ENCODE measurements around the gene CHRM2.

CHRM2 gene

DNA sequence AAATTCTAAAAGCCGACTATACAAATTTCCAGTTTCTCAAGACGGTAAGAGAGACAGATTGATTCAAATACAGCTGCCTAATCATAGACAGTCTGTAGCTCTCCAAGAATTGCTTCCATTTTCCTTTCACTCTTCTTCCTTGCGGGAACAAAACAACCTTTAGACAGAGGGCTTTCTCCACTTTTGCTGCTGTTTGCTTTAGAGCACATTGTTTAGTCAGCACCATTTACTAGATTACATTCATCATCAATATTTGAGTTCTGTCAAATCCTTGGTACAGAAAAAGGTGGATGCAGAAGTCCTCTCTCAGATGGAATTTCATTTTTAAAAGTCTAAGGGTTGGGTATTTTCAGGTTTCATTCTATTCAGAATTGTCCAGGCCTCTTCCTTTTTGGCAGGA is 137.4 kb downstream of the CHRM2 start:
- no peak for DNase-seq
- in situ Hi-C loops (cut with HindIII; ENCODE audit: low pct_ligation_motif_present, low pct_unique_long_range_greater_than_20kb, low sequenced_read_pairs): no loop called here

DNA sequence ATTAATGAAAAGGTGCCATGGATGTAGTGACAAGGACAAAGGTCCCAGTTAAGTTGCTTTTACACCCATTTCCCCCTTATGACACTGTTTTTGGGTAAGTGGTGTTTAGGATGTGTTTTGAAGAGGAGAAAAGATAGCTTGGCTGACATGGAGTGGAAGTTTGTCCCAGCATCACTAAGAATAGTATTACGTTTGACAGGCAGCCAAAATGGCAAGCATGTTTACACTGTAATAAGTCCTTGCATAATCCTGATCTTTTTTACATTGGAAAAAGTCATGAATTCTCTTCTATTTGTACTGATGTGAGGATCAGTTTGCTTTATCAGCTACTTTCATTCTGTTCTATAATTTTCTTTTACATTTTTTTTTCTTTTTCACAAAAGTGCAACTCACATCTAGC is 137.8 kb downstream of the CHRM2 start:
- in situ Hi-C loops (cut with HindIII; ENCODE audit: low pct_ligation_motif_present, low pct_unique_long_range_greater_than_20kb, low sequenced_read_pairs): no loop called here
- DNase-seq: no peak

DNA sequence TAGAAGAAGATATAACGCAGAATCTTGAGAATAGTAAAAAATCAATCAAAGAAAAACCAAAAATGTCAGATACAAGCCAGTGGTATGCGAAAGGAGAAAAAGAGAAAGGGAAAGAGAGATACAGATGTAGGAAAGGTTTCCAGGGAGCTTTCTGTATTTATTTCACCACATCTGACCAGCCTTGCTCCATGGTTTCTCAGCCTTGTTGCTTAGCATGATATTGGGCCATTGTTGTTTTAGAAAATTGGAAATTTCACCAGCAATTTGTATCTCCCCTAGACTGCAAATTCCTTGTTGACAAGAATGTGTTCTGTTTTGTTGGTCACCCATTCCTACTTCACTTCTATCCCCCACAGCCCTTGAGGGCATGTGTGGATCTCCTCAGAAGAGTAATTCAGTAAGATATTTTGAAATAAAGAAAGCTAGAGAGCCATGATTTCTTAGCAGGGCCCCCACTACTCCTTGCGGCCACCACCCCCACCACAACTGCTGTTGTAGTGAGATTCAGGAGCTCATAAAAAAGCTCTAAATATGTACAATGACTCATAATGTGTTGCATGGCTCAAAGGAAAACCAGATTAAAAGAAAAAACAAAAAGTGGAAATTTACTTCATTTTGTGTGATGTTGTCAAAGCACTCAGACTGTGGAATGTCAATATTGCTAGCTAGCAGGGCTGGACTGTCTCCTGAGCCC is 138.7 kb downstream of the CHRM2 start:
- DNase-seq: no peak
- in situ Hi-C loops (cut with HindIII; ENCODE audit: low pct_ligation_motif_present, low pct_unique_long_range_greater_than_20kb, low sequenced_read_pairs): no loop called here

DNA sequence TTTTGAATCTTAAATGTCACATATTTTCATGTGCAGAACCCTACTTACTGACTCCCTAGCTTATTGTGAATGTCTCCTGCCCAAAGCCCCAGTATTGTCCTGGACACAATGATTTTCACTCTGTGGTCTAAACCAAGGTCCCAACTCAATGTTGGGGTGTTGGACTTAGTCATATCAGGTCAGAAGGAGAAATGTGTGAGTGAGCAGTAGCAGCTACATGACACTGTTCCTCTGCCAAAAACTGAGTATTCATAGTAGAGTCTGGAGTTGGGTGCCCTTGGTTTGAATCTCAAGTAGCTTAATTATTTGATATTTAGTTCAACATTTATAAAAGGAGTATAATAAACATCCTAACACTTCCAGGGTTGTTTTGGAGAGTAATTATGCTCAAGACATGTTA is 141.0 kb downstream of the CHRM2 start:
- DNase-seq: no peak
- in situ Hi-C loops (cut with HindIII; ENCODE audit: low pct_ligation_motif_present, low pct_unique_long_range_greater_than_20kb, low sequenced_read_pairs): no loop called here

DNA sequence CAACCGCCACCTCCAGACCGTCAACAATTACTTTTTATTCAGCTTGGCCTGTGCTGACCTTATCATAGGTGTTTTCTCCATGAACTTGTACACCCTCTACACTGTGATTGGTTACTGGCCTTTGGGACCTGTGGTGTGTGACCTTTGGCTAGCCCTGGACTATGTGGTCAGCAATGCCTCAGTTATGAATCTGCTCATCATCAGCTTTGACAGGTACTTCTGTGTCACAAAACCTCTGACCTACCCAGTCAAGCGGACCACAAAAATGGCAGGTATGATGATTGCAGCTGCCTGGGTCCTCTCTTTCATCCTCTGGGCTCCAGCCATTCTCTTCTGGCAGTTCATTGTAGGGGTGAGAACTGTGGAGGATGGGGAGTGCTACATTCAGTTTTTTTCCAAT is 146.6 kb downstream of the CHRM2 start:
- in situ Hi-C loops (cut with HindIII; ENCODE audit: low pct_ligation_motif_present, low pct_unique_long_range_greater_than_20kb, low sequenced_read_pairs): no loop called here
- DNase-seq: no peak

DNA sequence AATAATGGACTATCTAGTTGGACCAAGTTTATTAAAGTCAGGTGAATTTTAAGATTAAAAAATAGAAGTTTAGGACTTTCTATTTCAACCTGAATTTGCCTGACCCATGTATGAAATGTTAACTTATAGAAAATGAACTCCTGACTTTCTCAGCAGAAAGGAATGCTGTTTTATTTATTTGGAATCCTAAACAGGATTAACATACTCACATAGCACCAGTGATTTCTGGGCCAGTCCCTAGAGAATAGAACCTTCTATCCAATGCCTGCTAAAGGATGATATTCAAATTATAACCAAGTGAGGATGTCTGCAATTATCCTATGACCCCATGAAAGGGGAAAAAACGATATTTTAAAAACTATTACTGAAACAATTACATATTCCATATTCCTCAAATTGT is 148.8 kb downstream of the CHRM2 start:
- DNase-seq: no peak
- in situ Hi-C loops (cut with HindIII; ENCODE audit: low pct_ligation_motif_present, low pct_unique_long_range_greater_than_20kb, low sequenced_read_pairs): no loop called here

DNA sequence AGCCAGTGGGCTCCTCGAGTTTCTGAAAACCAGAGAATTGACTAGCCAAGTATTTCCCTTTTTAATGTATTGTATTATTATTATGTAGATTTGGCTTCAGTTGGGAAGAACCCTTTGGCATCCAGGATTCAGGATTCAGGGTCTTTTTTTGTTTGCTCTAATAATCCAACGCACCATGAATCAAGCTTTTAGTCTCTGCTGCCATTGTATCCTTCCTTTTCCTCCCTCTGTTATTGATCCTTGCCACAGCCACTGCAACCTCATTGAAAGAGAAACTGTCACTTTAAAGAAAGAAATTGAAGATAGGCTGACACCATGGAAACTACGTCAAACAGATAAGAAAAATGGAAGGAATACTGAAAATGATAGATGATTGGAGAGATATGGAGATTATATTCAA is 150.0 kb downstream of the CHRM2 start:
- in situ Hi-C loops (cut with HindIII; ENCODE audit: low pct_ligation_motif_present, low pct_unique_long_range_greater_than_20kb, low sequenced_read_pairs): no loop called here

DNA sequence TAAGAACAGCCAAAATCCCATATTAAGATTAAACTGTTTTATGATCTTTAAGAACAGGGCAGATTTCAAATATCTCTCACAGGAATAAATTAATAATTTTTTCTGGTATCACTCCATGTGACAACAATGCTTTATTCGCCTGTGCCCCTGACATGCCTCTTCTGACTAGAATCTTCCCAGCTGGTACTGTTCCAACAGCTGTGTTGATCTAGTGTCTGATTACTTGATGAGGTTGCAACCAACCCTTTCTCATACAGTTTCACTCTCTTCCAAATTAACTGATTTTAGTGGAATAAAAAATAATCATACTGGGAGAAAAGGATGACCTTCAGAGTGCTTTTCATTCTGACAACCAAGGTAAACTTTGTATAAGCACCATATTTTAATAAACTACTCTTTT is 151.9 kb downstream of the CHRM2 start:
- no peak for DNase-seq
- in situ Hi-C loops (cut with HindIII; ENCODE audit: low pct_ligation_motif_present, low pct_unique_long_range_greater_than_20kb, low sequenced_read_pairs): no loop called here

More for the DNA sequence above, 150.0 kb downstream of the CHRM2 start:
- DNase-seq: no peak

DNA sequence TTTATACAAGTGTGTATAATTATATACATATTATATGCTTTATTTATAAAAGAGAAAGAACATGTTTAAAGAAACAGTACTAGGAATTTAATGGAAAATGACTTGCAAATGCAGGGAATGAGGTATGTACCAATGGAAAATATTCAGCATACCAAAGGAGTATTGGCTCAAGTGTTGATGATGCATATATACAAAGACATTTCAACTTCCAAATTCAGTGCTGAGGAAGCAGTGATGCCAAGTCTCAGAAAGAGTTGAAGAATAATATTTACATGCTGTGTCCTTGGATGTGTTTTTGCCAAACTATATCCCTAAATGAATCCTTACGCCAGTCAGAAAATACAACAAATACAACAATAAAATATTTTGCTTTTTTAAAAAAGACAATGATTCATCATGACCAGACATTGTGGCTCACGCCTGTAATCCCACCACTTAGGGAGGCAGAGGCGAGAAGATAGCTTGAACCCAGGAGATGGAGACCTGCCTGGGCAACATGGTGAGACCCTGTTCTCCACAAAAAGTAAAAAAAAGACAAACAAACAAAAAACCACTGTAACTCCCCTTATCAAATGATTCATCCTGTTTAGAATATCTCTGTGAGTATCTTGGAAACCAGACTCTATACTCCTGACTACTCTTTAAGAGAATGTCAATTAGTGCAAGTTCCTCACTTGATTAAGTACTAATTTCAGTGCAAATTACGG is 157.2 kb downstream of the CHRM2 start:
- DNase-seq: no peak
- in situ Hi-C loops (cut with HindIII; ENCODE audit: low pct_ligation_motif_present, low pct_unique_long_range_greater_than_20kb, low sequenced_read_pairs): no loop called here

DNA sequence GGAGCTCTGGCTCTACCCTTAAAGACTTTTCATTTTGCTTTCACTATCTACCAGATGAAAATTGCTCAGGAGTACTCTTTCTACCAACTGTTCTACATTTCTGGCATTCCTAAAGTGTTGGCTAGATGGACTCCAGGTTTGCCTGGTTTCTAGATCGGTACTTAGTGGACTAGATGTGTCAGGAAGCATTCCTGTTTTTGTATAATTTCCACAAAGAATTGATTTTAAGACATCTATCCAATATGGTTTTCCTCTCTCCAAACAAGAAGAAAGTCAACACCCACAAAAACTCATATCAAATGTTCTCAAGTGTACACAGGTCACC is 157.7 kb downstream of the CHRM2 start:
- in situ Hi-C loops (cut with HindIII; ENCODE audit: low pct_ligation_motif_present, low pct_unique_long_range_greater_than_20kb, low sequenced_read_pairs): no loop called here
- DNase-seq: no peak

DNA sequence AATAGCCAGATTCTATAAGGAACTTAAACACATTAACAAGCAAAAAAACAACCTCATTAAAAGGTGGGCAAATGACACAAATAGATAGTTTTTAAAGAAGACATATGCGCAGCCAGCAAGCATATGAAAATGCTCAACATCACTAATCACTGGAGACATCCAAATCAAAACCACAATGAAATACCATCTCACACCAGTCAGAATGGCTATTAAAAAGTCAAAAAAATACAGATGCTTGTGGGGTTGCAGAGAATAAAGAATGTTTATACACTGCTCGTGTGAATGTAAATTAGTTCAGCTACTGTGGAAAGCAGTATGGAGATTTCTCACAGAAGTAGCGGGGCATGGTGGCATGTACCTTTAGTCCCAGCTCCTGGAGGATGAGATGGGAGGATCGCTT is 164.0 kb downstream of the CHRM2 start:
- DNase-seq: no peak
- in situ Hi-C loops (cut with HindIII; ENCODE audit: low pct_ligation_motif_present, low pct_unique_long_range_greater_than_20kb, low sequenced_read_pairs): no loop called here

DNA sequence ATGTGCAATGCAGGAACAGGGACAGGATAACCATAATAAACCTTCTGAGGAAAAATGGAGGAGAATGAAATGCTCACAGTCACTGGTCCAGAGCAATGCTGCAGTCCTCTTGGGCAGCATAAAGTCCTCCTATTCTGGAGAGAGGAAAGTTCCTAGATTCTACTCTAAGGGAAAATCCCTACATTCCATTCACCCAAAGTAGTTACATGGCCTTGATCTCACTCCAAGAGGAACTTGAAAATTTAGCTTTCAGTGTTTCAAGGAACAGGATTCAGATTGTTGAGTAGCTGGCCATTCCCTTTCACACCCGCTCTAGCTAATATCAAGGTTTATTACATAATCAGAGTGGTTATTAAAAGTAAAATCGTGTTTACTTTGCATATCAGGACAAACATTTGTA is 168.3 kb downstream of the CHRM2 start:
- in situ Hi-C loops (cut with HindIII; ENCODE audit: low pct_ligation_motif_present, low pct_unique_long_range_greater_than_20kb, low sequenced_read_pairs): no loop called here

DNA sequence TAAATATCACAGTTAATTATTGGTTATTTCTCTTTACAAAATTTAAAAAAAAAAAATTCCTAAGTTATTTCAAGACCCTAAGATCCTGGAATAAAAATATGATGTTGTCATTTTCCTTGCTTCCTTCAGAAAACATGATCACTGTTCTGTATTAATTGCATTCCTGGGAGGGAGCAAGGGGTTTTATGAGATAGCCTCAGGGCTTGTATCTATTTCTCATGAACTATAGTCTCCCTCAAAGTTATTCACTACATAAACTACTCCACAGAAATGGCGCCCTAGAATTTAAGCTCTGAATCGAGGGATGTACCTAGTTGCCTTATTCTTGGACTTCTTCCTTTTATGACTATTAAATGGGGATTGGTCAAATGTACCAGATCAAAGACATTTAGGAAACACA is 170.3 kb downstream of the CHRM2 start:
- in situ Hi-C loops (cut with HindIII; ENCODE audit: low pct_ligation_motif_present, low pct_unique_long_range_greater_than_20kb, low sequenced_read_pairs): no loop called here

More for the DNA sequence above, 168.3 kb downstream of the CHRM2 start:
- DNase-seq: no peak

DNA sequence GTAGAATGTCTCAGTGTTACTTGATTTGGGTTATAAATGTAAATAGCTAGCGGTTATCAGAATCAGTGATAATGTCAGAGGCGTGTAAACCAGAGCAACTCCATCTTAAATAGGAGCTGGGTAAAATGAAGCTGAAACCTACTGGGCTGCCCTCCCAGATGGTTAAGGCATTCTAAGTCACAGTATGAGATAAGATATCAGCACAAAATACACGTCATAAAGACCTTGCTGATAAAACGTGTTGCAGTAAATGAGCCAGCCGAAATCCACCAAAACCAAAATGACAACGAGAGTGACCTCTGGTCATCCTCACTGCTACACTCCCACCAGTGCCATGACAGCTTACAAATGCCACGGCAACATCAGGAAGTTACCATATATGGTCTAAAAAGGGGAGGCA is 172.3 kb downstream of the CHRM2 start:
- in situ Hi-C loops (cut with HindIII; ENCODE audit: low pct_ligation_motif_present, low pct_unique_long_range_greater_than_20kb, low sequenced_read_pairs): no loop called here

More for the DNA sequence above, 170.3 kb downstream of the CHRM2 start:
- no peak for DNase-seq

DNA sequence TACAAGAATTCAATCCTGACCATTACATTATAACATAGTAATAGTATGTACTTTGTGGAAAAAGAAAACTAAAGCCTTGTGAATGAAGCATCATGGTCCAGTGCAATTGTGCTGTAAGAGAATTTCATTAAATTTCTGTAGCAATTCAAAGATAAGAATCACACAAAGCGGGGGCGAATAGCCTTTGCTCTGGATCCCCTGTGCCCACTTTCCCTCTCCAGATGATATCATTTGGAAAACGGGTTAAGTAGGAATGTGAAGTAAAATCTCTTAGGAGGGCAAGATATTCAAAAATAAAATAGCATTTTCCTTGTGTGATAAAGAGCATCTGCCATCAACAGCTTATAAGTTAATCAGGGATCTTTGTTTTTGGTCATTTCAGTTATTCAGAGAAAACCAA is 177.1 kb downstream of the CHRM2 start:
- in situ Hi-C loops (cut with HindIII; ENCODE audit: low pct_ligation_motif_present, low pct_unique_long_range_greater_than_20kb, low sequenced_read_pairs): no loop called here
- no peak for DNase-seq

More for the DNA sequence above, 172.3 kb downstream of the CHRM2 start:
- no peak for DNase-seq

DNA sequence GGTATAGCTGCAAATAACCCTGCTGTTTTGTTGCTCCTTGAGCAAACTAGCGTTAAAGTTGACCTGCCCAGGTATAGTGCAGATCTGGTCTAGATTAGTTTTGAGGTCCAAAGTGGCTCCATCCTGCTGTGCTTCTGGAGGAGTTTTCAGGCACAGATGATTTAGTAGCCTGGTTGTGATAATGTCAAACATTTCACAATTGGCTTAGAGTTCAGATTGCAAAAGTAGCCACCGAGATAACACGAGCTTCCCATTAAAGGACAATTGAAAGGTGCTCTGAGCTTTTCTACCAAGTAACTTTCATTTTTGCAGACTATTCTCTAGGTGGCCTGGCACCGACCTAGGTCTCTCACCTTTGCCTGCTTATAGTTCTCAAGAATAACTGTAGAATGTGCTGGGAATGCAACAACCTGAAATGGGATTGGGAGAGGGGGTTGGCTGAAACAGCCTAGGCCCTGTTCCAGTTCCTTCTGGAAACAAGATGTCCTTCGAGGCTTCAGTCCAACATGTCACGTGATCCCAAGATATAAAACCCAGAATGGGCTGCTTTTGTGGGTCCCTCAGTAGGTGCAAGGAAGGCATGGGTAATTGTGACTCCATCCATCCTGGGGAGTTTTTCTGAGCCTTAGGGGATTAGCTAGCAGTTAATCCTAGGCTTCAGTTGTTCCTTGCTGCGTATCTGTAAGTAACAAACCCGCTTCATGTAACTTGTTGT is 201.0 kb downstream of the CHRM2 start:
- in situ Hi-C loops (cut with HindIII; ENCODE audit: low pct_ligation_motif_present, low pct_unique_long_range_greater_than_20kb, low sequenced_read_pairs): no loop called here
- DNase-seq: no peak

Data from ACHN (cell line).